Nephron (organoid): ENCODE measurements around the gene DR1.

Experiments
- H3K27ac Mint-ChIP-seq, 3 experiments: 2 replicates each; pipeline ENCODE4 v1.8.0; 2020; ENCODE audit warnings: mixed read lengths in 3 of 3, mild to moderate bottlenecking in 2 of 3, moderate library complexity in 1 of 3
- H3K27me3 Mint-ChIP-seq: 2 replicates; pipeline ENCODE4 v1.8.0; 2021; ENCODE audit warnings: low read depth, mild to moderate bottlenecking, moderate library complexity, mixed read lengths
- H3K36me3 Mint-ChIP-seq: 2 replicates; pipeline ENCODE4 v1.8.0; 2020; ENCODE audit warnings: low read depth, mixed read lengths
- H3K4me1 Mint-ChIP-seq: 2 replicates; pipeline ENCODE4 v1.8.0; 2020; ENCODE audit warnings: mixed read lengths
- H3K4me3 Mint-ChIP-seq, 3 experiments: 2 replicates each; pipeline ENCODE4 v1.8.0; 2020; ENCODE audit warnings: mild to moderate bottlenecking in 3 of 3, mixed read lengths in 3 of 3, moderate library complexity in 2 of 3
- H3K9me3 Mint-ChIP-seq: 2 replicates; pipeline ENCODE4 v1.8.0; 2020; ENCODE audit warnings: mixed read lengths
- TF ChIP-seq, protein P1 (sequence below), 3 experiments: fragments of 200-600 bp; sonication (generic); IDR thresholded peaks; one replicate each; pipeline ENCODE4 v1.5.0; 2021; ENCODE audit warnings: antibody characterized with exemption in 3 of 3; ENCODE audit not compliant: unreplicated experiment in 3 of 3

The DR1 gene

DNA sequence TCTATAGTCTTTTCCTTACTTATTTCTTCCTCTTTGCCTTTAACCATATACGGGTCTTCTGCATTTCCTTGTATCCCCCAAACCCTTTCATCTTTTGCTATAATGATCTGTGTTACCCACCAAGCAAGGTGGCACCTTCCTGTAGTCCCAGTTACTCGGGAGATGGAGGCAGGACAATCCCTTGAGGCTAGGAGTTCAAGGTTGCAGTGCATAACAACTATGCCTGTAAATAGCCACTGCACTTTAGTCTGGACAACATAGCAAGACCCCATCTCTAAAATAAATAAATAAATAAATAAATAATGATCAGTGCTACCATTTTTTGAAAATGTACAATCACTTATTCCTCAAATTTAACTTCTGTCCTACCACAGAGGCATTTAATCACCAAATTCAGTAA is 11.5 kb downstream of the DR1 start:
- no peaks in the 10 kb centered on the region for H3K9me3 Mint-ChIP-seq
- peaks cover 3% of the 10 kb centered on the region for H3K4me1 Mint-ChIP-seq

DNA sequence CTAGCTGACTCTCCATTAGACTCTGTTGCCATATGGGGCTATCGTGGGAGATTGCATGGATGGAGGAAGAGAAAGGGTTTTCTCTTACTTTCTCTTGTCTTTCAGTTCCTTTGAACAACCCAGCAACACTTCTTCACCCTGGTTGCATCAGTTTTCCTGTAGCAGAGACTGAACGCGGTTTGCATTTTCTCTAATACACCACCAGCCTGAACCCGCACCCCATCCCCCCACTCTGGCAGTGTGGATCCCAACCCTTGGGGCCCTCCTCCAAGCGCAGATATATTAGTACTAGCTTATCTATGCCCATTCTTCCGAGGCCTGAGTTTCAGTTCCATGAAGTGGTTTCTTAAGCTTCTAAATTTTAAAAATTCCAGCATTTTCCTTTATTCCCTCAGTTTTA is 12.6 kb downstream of the DR1 start:
- Mint-ChIP-seq H3K36me3 (peaks cover 58% of the 10 kb centered on the region), H3K27ac (no peak overlapping the region), H3K9me3 (no peaks in the 10 kb centered on the region), H3K27me3 (no peaks in the 10 kb centered on the region), H3K4me1 (no peaks in the 10 kb centered on the region), H3K4me3 (no peak overlapping the region)
- TF ChIP-seq, protein P1, sequence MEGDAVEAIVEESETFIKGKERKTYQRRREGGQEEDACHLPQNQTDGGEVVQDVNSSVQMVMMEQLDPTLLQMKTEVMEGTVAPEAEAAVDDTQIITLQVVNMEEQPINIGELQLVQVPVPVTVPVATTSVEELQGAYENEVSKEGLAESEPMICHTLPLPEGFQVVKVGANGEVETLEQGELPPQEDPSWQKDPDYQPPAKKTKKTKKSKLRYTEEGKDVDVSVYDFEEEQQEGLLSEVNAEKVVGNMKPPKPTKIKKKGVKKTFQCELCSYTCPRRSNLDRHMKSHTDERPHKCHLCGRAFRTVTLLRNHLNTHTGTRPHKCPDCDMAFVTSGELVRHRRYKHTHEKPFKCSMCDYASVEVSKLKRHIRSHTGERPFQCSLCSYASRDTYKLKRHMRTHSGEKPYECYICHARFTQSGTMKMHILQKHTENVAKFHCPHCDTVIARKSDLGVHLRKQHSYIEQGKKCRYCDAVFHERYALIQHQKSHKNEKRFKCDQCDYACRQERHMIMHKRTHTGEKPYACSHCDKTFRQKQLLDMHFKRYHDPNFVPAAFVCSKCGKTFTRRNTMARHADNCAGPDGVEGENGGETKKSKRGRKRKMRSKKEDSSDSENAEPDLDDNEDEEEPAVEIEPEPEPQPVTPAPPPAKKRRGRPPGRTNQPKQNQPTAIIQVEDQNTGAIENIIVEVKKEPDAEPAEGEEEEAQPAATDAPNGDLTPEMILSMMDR (IDR thresholded peaks at IDR 0.05; ENCODE audit: unreplicated experiment in 3 of 3) = no peak

More for the DNA sequence above, 11.5 kb downstream of the DR1 start:
- H3K4me3 Mint-ChIP-seq = no peak overlapping the region
- no peaks in the 10 kb centered on the region for H3K27me3 Mint-ChIP-seq
- no peak overlapping the region for H3K27ac Mint-ChIP-seq
- TF ChIP-seq, protein P1 (IDR thresholded peaks at IDR 0.05; ENCODE audit: unreplicated experiment in 3 of 3) = no peak
- peaks cover 55% of the 10 kb centered on the region for H3K36me3 Mint-ChIP-seq

DNA sequence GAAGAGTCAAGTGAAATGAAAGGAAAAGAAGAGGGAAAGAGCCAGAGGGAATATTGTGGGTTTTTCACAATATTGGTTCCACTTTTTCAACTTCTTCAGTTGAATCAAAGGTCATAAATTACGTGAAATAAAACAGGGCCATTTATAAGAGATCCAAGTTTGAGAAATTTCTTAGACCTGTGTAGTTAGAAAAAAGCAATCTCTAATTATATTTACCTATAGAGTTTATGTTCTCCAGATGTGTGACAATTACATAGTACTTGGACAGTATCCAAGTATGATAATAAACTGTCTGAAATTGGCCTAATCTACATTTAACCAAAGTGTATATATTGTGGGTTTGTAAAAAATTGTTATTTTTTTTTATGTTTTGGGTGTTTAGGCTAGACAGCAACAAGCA is 14.4 kb downstream of the DR1 start:
- Mint-ChIP-seq H3K36me3 (peaks cover 67% of the 10 kb centered on the region), H3K27me3 (no peaks in the 10 kb centered on the region), H3K4me1 (no peaks in the 10 kb centered on the region), H3K9me3 (no peaks in the 10 kb centered on the region), H3K27ac (no peak overlapping the region), H3K4me3 (no peak overlapping the region)
- TF ChIP-seq, protein P1 (IDR thresholded peaks at IDR 0.05; ENCODE audit: unreplicated experiment in 3 of 3) = no peak

DNA sequence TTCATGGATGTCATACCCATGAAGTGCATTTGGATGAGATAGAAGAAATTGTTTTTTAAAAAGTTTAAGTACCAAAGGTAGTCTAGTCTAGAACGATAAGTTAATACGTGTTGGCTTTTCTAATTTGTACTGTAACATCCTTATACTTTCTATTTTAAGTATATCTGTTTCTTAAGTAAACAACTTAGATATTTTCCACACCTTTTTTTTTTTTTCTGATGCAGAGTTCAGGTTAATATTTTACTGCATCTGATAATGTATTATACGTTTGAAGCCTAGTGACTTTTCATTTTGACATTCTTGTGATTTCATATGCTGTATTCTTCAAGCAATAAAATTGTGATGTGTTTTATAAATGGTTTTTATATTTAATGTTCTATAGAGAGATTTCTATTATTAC is 16.5 kb downstream of the DR1 start:
- Mint-ChIP-seq H3K4me3 (no peak overlapping the region), H3K4me1 (no peaks in the 10 kb centered on the region), H3K27me3 (no peaks in the 10 kb centered on the region), H3K27ac (no peak overlapping the region), H3K9me3 (no peaks in the 10 kb centered on the region), H3K36me3 (peaks cover 61% of the 10 kb centered on the region)
- TF ChIP-seq, protein P1 (IDR thresholded peaks at IDR 0.05; ENCODE audit: unreplicated experiment in 3 of 3) = no peak

DNA sequence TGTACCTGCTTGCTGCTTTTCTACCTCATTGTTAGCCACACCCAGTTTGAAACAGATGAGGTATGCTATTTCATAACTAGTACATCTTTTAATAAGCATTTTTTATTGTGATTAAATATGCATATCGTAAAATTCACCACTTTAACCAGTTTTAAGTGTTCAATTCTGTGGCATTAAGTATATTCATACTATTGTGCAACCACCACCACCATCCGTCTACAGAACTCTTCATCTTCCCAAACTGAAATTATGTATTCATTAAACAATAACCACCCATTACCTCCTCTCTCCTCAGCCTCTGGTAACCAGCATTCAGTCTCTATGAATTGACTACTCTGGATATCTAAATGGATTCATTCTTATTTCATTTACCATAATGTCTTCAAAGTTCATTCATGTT is 20.1 kb downstream of the DR1 start:
- Mint-ChIP-seq H3K27me3 (no peaks in the 10 kb centered on the region), H3K9me3 (no peaks in the 10 kb centered on the region), H3K4me3 (no peak overlapping the region), H3K4me1 (no peaks in the 10 kb centered on the region), H3K36me3 (peaks cover 48% of the 10 kb centered on the region), H3K27ac (no peak overlapping the region)
- TF ChIP-seq, protein P1 (IDR thresholded peaks at IDR 0.05; ENCODE audit: unreplicated experiment in 3 of 3) = no peak

DNA sequence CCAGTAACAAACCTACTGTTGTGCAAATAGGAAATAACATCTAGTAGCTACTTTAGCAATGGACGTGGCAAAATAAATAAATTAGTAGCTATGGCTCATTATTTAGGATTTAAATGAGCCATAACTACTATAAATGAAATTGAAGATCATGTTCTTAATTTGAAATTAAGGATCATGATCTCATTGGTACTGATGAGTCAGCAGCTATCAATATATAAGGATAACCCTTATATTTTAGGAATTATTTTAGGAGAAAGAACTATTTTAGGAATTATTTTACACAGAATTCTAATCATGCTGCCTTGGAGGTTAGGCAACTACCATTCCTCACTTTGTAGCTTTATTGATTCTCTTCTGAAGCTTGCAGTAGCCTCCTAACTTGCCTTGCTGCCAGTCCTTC is 24.0 kb downstream of the DR1 start:
- H3K4me1 Mint-ChIP-seq = no peaks in the 10 kb centered on the region
- H3K27ac Mint-ChIP-seq = no peak overlapping the region
- TF ChIP-seq, protein P1 (IDR thresholded peaks at IDR 0.05; ENCODE audit: unreplicated experiment in 3 of 3) = no peak
- peaks cover 39% of the 10 kb centered on the region for H3K36me3 Mint-ChIP-seq
- no peak overlapping the region for H3K4me3 Mint-ChIP-seq
- no peaks in the 10 kb centered on the region for H3K9me3 Mint-ChIP-seq
- no peaks in the 10 kb centered on the region for H3K27me3 Mint-ChIP-seq
